ENCODE results near the gene CERS1.

- TF ChIP-seq POLR2AphosphoS5 (IDR thresholded peaks at IDR 0.05; ENCODE audit: low read depth, low read length) (no peak), TAF1 (IDR thresholded peaks at IDR 0.05; ENCODE audit: low read depth, low read length) (no peak)
Observed at GRCh38 chr19:18942692-18943091, 46.7 kb upstream of the CERS1 start.
